ENCODE measurements around the gene C3orf33. TPM values are rescaled to one million over a fixed set of nuclear protein-coding genes. Genes with fewer than 3 reads are reported as not detected.

Gene C3orf33
- total and polyA plus RNA-seq, 9 of the 15 experiments (the other 6 are each of a cell fraction or from before 2014, with no cell fraction given): 4.1 to 10.2 (median 6.0) TPM

GRCh38 chr3:155805802-155806618 lies at the start of gene C3orf33 (continued):
- TF ChIP-seq SRSF7 (optimal IDR thresholded peaks at IDR 0.05; ENCODE audit: low read depth, low read length) (no peak), TAL1 (IDR thresholded peaks at IDR 0.05) (no peak), POLR3G (IDR thresholded peaks at IDR 0.05; ENCODE audit: extremely low read depth, insufficient read length, insufficient replicate concordance) (no peak), BRD4 (IDR thresholded peaks at IDR 0.05) (no peak), XRCC3 (IDR thresholded peaks at IDR 0.05) (no peak), STAT6 (CRISPR knock-in tag; IDR thresholded peaks at IDR 0.05) (no peak), ARID1B (IDR thresholded peaks at IDR 0.05) (0 out of 2 replicates have a peak, but pooled peaks have one; percentile 17), RNF219 (CRISPR knock-in tag; IDR thresholded peaks at IDR 0.05) (no peak), TEAD1 (CRISPR knock-in tag; IDR thresholded peaks at IDR 0.05) (peak in 1 of 2 experiments; percentile 55; a peak in 1 of 4 replicates), USF2 (CRISPR knock-in tag; IDR thresholded peaks at IDR 0.05) (no peak), ZKSCAN8 (CRISPR knock-in tag; IDR thresholded peaks at IDR 0.05) (no peak), MBD2 (IDR thresholded peaks at IDR 0.05; ENCODE audit: borderline replicate concordance, low read depth) (0 out of 2 replicates have a peak, but pooled peaks have one; percentile 20), THAP12 (CRISPR knock-in tag; IDR thresholded peaks at IDR 0.05) (no peak; the same call in 1 of the 2 replicates), MEF2D (tag; conservative IDR thresholded peaks at IDR 0.05; ENCODE audit: low read depth) (no peak), SAP30 (IDR thresholded peaks at IDR 0.05; ENCODE audit: borderline replicate concordance, insufficient read depth, low read depth, low read length, poor library complexity, severe bottlenecking) (no peak), HNRNPUL1 (IDR thresholded peaks at IDR 0.05; ENCODE audit: low read length) (no peak), CC2D1A (IDR thresholded peaks at IDR 0.05) (no peak), TFAM (CRISPR knock-in tag; conservative IDR thresholded peaks at IDR 0.05) (no peak)
